B cell (primary cell): Measurements from ENCODE around the gene ZNF423. TPM values are rescaled to one million over a fixed set of nuclear protein-coding genes. Genes with fewer than 3 reads are reported as not detected.

Experiments
- ATAC-seq: fragments of 200-7000 bp; cut with Tn5 transposase; one replicate; pipeline ENCODE4 v1.10.0; 2021; ENCODE audit warnings: low read depth, mild to moderate bottlenecking, moderate number of reproducible peaks, moderate library complexity
- CTCF ChIA-PET: fragments of 350-600 bp; sonication (Branson Sonifier 250); formaldehyde crosslinking; loops from one replicate; lab custom pipeline; 2021; ENCODE audit warnings: antibody characterized with exemption, inconsistent platforms; lab: Charles Lee
- POLR2A ChIA-PET: fragments of 350-600 bp; sonication (Branson Sonifier 250); formaldehyde crosslinking; loops from one replicate; lab custom pipeline; 2021; ENCODE audit warnings: antibody characterized with exemption; lab: Charles Lee
- DNase-seq: peaks from one replicate; pipeline ENCODE4 v3.0.0; 2013
- H2AFZ ChIP-seq: 2 replicates; pipeline ENCODE4 v1.6.1; 2012; ENCODE audit warnings: mild to moderate bottlenecking, low read depth, low read length; ENCODE audit not compliant: insufficient read depth, poor library complexity, severe bottlenecking
- H3K27ac ChIP-seq, 2 donors: 1 replicate in 1 of 2; 2 replicates in 1 of 2; pipeline ENCODE4 v1.5.1; 2012 to 2013; ENCODE audit warnings: low read length in 2 of 2, mild to moderate bottlenecking in 2 of 2, moderate library complexity in 1 of 2
- H3K27me3 ChIP-seq, 4 experiments: fragments of 200-600 bp in 1 of 4; sonication (generic) in 1 of 4; replicated peaks in 1 of 4; 1 replicate in 2 of 4; 2 replicates in 2 of 4; pipeline versions ENCODE4 v1.6.1 to v1.7.0; 2013 to 2016; ENCODE audit warnings: low read length in 3 of 4, mild to moderate bottlenecking in 2 of 4, mixed read lengths in 1 of 4, moderate library complexity in 1 of 4; ENCODE audit not compliant: insufficient read depth in 4 of 4, control insufficient read depth in 3 of 4; ENCODE audit errors: control extremely low read depth in 1 of 4
- H3K36me3 ChIP-seq, 2 experiments: replicated peaks in 1 of 2; 1 replicate in 1 of 2; 2 replicates in 1 of 2; pipeline versions ENCODE4 v1.6.1 to v1.7.1; 2013; ENCODE audit warnings: low read length in 1 of 2; ENCODE audit not compliant: insufficient read depth in 2 of 2, control insufficient read depth in 1 of 2; ENCODE audit errors: control extremely low read depth in 1 of 2, extremely low read depth in 1 of 2
- H3K4me1 ChIP-seq, 2 donors: fragments of 200-600 bp in 1 of 2; sonication (generic) in 1 of 2; 1 replicate in 1 of 2; 2 replicates in 1 of 2; pipeline versions ENCODE4 v1.5.1 to v1.6.1; 2013 to 2017; ENCODE audit warnings: low read length in 2 of 2; ENCODE audit not compliant: control insufficient read depth in 2 of 2, insufficient read depth in 2 of 2
- H3K4me2 ChIP-seq: replicated peaks from 2 replicates; pipeline ENCODE3; 2012; ENCODE audit warnings: mild to moderate bottlenecking, low read depth, low read length; ENCODE audit not compliant: poor library complexity, severe bottlenecking
- H3K4me3 ChIP-seq, 5 experiments: fragments of 200-600 bp in 1 of 5; sonication (generic) in 1 of 5; 1 replicate in 3 of 5; 2 replicates in 2 of 5; pipeline versions ENCODE4 v1.5.1 to v1.7.0; 2011 to 2016; ENCODE audit warnings: low read length in 4 of 5, mild to moderate bottlenecking in 4 of 5, low read depth in 2 of 5, control low read depth in 1 of 5, moderate library complexity in 1 of 5; ENCODE audit not compliant: insufficient read depth in 1 of 5; ENCODE audit errors: control extremely low read depth in 1 of 5, extremely low read depth in 1 of 5
- H3K79me2 ChIP-seq: fragments of 200-600 bp; sonication (generic); one replicate; pipeline ENCODE4 v1.6.0; 2016; ENCODE audit warnings: low read length; ENCODE audit not compliant: control insufficient read depth, insufficient read depth
- H3K9ac ChIP-seq: fragments of 200-600 bp; sonication (generic); 2 replicates; pipeline ENCODE4 v1.6.1; 2017; ENCODE audit warnings: mild to moderate bottlenecking, low read length, moderate library complexity
- H3K9me3 ChIP-seq, 3 donors: one replicate each; pipeline versions ENCODE4 v1.6.1 to v1.7.1; 2013; ENCODE audit warnings: low read length in 2 of 3; ENCODE audit not compliant: control insufficient read depth in 2 of 3, insufficient read depth in 1 of 3; ENCODE audit errors: control extremely low read depth in 1 of 3
- H4K20me1 ChIP-seq: 2 replicates; pipeline ENCODE4 v1.6.0; 2012; ENCODE audit warnings: mild to moderate bottlenecking, low read length; ENCODE audit not compliant: insufficient read depth, control insufficient read depth, poor library complexity, severe bottlenecking
- H3K27ac Mint-ChIP-seq: one replicate; pipeline ENCODE4 v1.8.0; 2021; ENCODE audit warnings: mixed read lengths
- H3K27me3 Mint-ChIP-seq: one replicate; pipeline ENCODE4 v1.8.0; 2021; ENCODE audit warnings: mixed read lengths
- H3K4me1 Mint-ChIP-seq: one replicate; pipeline ENCODE4 v1.8.0; 2021; ENCODE audit warnings: mixed read lengths
- H3K4me3 Mint-ChIP-seq: one replicate; pipeline ENCODE4 v1.8.0; 2021; ENCODE audit warnings: mixed read lengths
- H3K9me3 Mint-ChIP-seq: one replicate; pipeline ENCODE4 v1.8.0; 2022; ENCODE audit warnings: mixed read lengths; ENCODE audit not compliant: insufficient read depth
- EZH2 ChIP-seq: IDR thresholded peaks from 2 replicates; pipeline ENCODE4 v1.6.1; 2012; ENCODE audit warnings: borderline replicate concordance, low read depth, mild to moderate bottlenecking, moderate library complexity, low read length; ENCODE audit not compliant: insufficient read depth, poor library complexity, severe bottlenecking
- WGBS: methylation state at CpG from one replicate; pipeline ENCODE4 v1.1.5; 2013; ENCODE audit warnings: missing lambda C conversion rate; ENCODE audit not compliant: insufficient coverage; 5-methylcytosine and 5-hydroxymethylcytosine counted together
- intact Hi-C: fragments of 100-400 bp; cut with micrococcal nuclease; formaldehyde crosslinking; loops from one replicate; pipeline ENCODE4 v1.10.0; 2022
- polyA plus RNA-seq: library from polyadenylated mRNA; depleted of rRNA; stranded (reverse); fragments of >200 nt; gene quantifications from 2 replicates; pipeline ENCODE4 v1.2.3, GENCODE V29; 2012
- total RNA-seq, 2 donors: library from RNA; stranded (reverse); fragments of 120-200 nt in 1 of 2; gene quantifications; 1 replicate in 1 of 2; 2 replicates in 1 of 2; pipeline versions ENCODE4 v1.2.3 to v1.2.4, GENCODE V29; 2013 to 2022
- TF ChIP-seq, protein P1 (sequence below): fragments of 200-600 bp; IDR thresholded peaks from one replicate; pipeline ENCODE4 v1.8.0; 2022; ENCODE audit warnings: antibody characterized with exemption, mild to moderate bottlenecking

Gene ZNF423
- total and polyA plus RNA-seq, 2 donors (not counting 1 experiment from before 2014, with no cell fraction given), result not detected

DNA sequence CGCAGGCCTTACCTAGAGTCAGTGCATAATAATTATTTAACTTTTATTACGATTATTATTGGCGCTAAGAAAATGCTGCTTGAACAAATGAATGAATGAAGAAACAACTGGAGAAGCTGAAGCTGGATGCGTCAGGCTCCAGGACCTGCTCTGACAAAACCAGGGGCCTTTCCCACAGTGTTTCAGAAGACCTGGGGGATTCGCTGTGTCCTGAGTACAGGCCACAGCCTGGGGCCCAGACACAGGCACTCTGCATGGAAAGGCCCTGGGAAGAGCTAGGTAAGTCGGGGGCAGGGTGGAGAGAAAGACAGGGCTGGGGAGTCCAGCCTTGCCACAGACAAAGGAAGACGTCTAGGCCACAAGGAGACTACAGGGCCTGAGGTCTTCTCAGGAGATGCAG, 226.1 kb downstream of the ZNF423 start:
- Mint-ChIP-seq H3K27me3 (no peaks in the 10 kb centered on the region), H3K27ac (no peak overlapping the region), H3K4me3 (no peak overlapping the region), H3K9me3 (peaks cover 1% of the 10 kb centered on the region), H3K4me1 (no peaks in the 10 kb centered on the region)
- Histone ChIP-seq H3K4me1 (no peaks in the 10 kb centered on the region), H4K20me1 (no peaks in the 10 kb centered on the region), H3K79me2 (no peaks in the 10 kb centered on the region), H3K9ac (no peak overlapping the region), H3K4me2 (no peak overlapping the region), H3K27me3 (no peaks in the 10 kb centered on the region), H3K9me3 (peaks cover 0 to 18% (median 0%) of the 10 kb centered on the region in 3 donors), H3K27ac (no peak overlapping the region), H3K36me3 (no peaks in the 10 kb centered on the region), H2AFZ (no peak overlapping the region), H3K4me3 (no peak overlapping the region)
- intact Hi-C loops, result no loop called here
- DNase-seq, result no peak
- ChIA-PET CTCF (no interaction called here), POLR2A (no interaction called here)
- TF ChIP-seq EZH2, result no peak
- TF ChIP-seq, protein P1, sequence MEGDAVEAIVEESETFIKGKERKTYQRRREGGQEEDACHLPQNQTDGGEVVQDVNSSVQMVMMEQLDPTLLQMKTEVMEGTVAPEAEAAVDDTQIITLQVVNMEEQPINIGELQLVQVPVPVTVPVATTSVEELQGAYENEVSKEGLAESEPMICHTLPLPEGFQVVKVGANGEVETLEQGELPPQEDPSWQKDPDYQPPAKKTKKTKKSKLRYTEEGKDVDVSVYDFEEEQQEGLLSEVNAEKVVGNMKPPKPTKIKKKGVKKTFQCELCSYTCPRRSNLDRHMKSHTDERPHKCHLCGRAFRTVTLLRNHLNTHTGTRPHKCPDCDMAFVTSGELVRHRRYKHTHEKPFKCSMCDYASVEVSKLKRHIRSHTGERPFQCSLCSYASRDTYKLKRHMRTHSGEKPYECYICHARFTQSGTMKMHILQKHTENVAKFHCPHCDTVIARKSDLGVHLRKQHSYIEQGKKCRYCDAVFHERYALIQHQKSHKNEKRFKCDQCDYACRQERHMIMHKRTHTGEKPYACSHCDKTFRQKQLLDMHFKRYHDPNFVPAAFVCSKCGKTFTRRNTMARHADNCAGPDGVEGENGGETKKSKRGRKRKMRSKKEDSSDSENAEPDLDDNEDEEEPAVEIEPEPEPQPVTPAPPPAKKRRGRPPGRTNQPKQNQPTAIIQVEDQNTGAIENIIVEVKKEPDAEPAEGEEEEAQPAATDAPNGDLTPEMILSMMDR, result no peak
- ATAC-seq, result no peak
- 87% methylated on average over 5 of the region's 7 CpGs for WGBS

DNA sequence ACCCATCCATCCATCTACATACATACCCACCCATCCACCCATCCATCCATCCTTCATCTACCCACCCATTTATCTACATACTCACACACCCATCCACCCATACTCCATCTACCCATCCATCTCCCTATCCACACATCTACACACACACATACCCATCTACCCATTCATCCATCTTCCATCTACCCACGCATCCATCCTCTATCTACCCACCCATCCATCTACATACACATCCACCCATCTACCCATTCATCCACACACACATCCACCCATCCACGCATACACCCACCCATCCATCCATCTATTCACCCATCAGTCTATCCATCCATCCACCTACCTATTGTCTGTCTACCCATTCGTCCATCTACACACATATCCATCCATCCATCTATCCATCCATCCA, 227.8 kb downstream of the ZNF423 start:
- TF ChIP-seq EZH2, result no peak
- TF ChIP-seq, protein P1, result no peak
- no peak overlapping the region for H3K4me3 ChIP-seq
- intact Hi-C loops, result no loop called here
- no peaks in the 10 kb centered on the region for H3K4me1 ChIP-seq
- Mint-ChIP-seq H3K27ac (no peak overlapping the region), H3K9me3 (peaks cover 2% of the 10 kb centered on the region), H3K4me3 (no peak overlapping the region), H3K27me3 (no peaks in the 10 kb centered on the region), H3K4me1 (no peaks in the 10 kb centered on the region)
- ChIA-PET CTCF (no interaction called here), POLR2A (no interaction called here)
- H3K36me3 ChIP-seq, result no peaks in the 10 kb centered on the region
- no peak overlapping the region for H2AFZ ChIP-seq
- H3K4me2 ChIP-seq, result no peak overlapping the region
- no peak for DNase-seq
- H3K27me3 ChIP-seq, result no peaks in the 10 kb centered on the region
- WGBS, result 83% methylated on average over 3 of the region's 3 CpGs
- H4K20me1 ChIP-seq, result no peaks in the 10 kb centered on the region
- no peak overlapping the region for H3K27ac ChIP-seq
- ATAC-seq, result no peak
- no peak overlapping the region for H3K9ac ChIP-seq
- no peaks in the 10 kb centered on the region for H3K79me2 ChIP-seq
- peaks cover 0 to 18% (median 0%) of the 10 kb centered on the region in 3 donors for H3K9me3 ChIP-seq
